Measurements from ENCODE around the gene CIC. TPM values are rescaled to one million over a fixed set of nuclear protein-coding genes. Genes with fewer than 3 reads are reported as not detected.
A peak's percentile ranks its signal among the peaks of the same experiment; 100 is the strongest.

CIC gene
- total and polyA plus RNA-seq, 2 of the 13 experiments (the other 11 are each of a cell fraction or from before 2014, with no cell fraction given): 5.9 to 8.0 TPM

- TF ChIP-seq ZFP91 (CRISPR knock-in tag; IDR thresholded peaks at IDR 0.05; ENCODE audit: borderline replicate concordance) (peak; percentile 89; the same call in 1 of the 2 replicates), MIXL1 (CRISPR knock-in tag; IDR thresholded peaks at IDR 0.05) (0 out of 2 replicates have a peak, but pooled peaks have one; percentile 52), MED13 (CRISPR knock-in tag; IDR thresholded peaks at IDR 0.05) (peak; percentile 13; the same call in 1 of the 2 replicates), FOXA1 (IDR thresholded peaks at IDR 0.05) (no peak), FOXA1 (CRISPR knock-in tag; IDR thresholded peaks at IDR 0.05) (peak; percentile 26; the same call in 1 of the 2 replicates), HCFC1 (IDR thresholded peaks at IDR 0.05; ENCODE audit: low read depth, low read length) (peak; percentile 63), PCBP1 (IDR thresholded peaks at IDR 0.05; ENCODE audit: borderline replicate concordance, low read depth, low read length) (peak; percentile 88; the same call in 1 of the 2 replicates), EEA1 (CRISPR knock-in tag; IDR thresholded peaks at IDR 0.05; ENCODE audit: borderline replicate concordance) (0 out of 2 replicates have a peak, but pooled peaks have one; percentile 16), IRF9 (CRISPR knock-in tag; IDR thresholded peaks at IDR 0.05; ENCODE audit: borderline replicate concordance) (peak; percentile 49; the same call in 1 of the 2 replicates), ZFX (CRISPR knock-in tag; IDR thresholded peaks at IDR 0.05; ENCODE audit: low read depth) (peak; percentile 85), FOXA3 (CRISPR knock-in tag; IDR thresholded peaks at IDR 0.05) (peak; percentile 47; the same call in 1 of the 2 replicates), RAD51 (IDR thresholded peaks at IDR 0.05; ENCODE audit: borderline replicate concordance) (peak; percentile 26; the same call in 1 of the 2 replicates), TBX3 (IDR thresholded peaks at IDR 0.05; ENCODE audit: borderline replicate concordance) (peak; percentile 61; the same call in 1 of the 2 replicates), BCL6 (CRISPR knock-in tag; IDR thresholded peaks at IDR 0.05) (0 out of 2 replicates have a peak, but pooled peaks have one; percentile 23), FOXJ3 (CRISPR knock-in tag; IDR thresholded peaks at IDR 0.05; ENCODE audit: borderline replicate concordance) (peak; percentile 17; the same call in 1 of the 2 replicates), TP53 (CRISPR knock-in tag; conservative IDR thresholded peaks at IDR 0.05) (peak; percentile 30; the same call in 1 of the 2 replicates), POGZ (CRISPR knock-in tag; IDR thresholded peaks at IDR 0.05) (peak; percentile 50; the same call in 1 of the 2 replicates)
- TF ChIP-seq, protein P1, sequence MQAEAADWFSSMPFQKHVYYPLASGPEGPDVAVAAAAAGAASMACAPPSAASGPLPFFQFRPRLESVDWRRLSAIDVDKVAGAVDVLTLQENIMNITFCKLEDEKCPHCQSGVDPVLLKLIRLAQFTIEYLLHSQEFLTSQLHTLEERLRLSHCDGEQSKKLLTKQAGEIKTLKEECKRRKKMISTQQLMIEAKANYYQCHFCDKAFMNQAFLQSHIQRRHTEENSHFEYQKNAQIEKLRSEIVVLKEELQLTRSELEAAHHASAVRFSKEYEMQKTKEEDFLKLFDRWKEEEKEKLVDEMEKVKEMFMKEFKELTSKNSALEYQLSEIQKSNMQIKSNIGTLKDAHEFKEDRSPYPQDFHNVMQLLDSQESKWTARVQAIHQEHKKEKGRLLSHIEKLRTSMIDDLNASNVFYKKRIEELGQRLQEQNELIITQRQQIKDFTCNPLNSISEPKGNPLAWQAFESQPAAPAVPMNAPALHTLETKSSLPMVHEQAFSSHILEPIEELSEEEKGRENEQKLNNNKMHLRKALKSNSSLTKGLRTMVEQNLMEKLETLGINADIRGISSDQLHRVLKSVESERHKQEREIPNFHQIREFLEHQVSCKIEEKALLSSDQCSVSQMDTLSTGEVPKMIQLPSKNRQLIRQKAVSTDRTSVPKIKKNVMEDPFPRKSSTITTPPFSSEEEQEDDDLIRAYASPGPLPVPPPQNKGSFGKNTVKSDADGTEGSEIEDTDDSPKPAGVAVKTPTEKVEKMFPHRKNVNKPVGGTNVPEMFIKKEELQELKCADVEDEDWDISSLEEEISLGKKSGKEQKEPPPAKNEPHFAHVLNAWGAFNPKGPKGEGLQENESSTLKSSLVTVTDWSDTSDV (CRISPR knock-in tag; IDR thresholded peaks at IDR 0.05): 0 out of 2 replicates have a peak, but pooled peaks have one; percentile 60
- TF ChIP-seq, protein P2, sequence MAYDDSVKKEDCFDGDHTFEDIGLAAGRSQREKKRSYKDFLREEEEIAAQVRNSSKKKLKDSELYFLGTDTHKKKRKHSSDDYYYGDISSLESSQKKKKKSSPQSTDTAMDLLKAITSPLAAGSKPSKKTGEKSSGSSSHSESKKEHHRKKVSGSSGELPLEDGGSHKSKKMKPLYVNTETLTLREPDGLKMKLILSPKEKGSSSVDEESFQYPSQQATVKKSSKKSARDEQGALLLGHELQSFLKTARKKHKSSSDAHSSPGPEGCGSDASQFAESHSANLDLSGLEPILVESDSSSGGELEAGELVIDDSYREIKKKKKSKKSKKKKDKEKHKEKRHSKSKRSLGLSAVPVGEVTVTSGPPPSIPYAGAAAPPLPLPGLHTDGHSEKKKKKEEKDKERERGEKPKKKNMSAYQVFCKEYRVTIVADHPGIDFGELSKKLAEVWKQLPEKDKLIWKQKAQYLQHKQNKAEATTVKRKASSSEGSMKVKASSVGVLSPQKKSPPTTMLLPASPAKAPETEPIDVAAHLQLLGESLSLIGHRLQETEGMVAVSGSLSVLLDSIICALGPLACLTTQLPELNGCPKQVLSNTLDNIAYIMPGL (CRISPR knock-in tag; IDR thresholded peaks at IDR 0.05; ENCODE audit: borderline replicate concordance in 1 of 2, low read depth in 1 of 2): peak; percentile 82 to 87
- TF ChIP-seq, protein P3, sequence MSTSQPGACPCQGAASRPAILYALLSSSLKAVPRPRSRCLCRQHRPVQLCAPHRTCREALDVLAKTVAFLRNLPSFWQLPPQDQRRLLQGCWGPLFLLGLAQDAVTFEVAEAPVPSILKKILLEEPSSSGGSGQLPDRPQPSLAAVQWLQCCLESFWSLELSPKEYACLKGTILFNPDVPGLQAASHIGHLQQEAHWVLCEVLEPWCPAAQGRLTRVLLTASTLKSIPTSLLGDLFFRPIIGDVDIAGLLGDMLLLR (CRISPR knock-in tag; IDR thresholded peaks at IDR 0.05): peak; percentile 34; the same call in 1 of the 2 replicates
These were observed 49.0 kb upstream of the CIC start, which contains the start of gene ZNF526 (continued) for GRCh38 chr19:42219812-42220750.
